K562 (cell line): ENCODE results near the gene TXNDC15. TPM values are rescaled to one million over a fixed set of nuclear protein-coding genes. Genes with fewer than 3 reads are reported as not detected.
A peak's percentile ranks its signal among the peaks of the same experiment; 100 is the strongest.

Source experiments
- ATF1 ChIP-seq, 2 experiments: fragments of 450-650 bp in 1 of 2; IDR thresholded peaks; 2 replicates each; pipeline ENCODE4 v1.6.1; 2016; ENCODE audit warnings: missing compliant biosample characterization in 1 of 2, missing genetic modification characterization in 1 of 2
- CC2D1A ChIP-seq: fragments of 450-650 bp; IDR thresholded peaks from 2 replicates; pipeline ENCODE4 v1.6.1; 2017; ENCODE audit warnings: mild to moderate bottlenecking
- COPS2 ChIP-seq: fragments of 450-650 bp; conservative IDR thresholded peaks from 2 replicates; pipeline ENCODE4 v1.6.1; 2016; ENCODE audit warnings: mild to moderate bottlenecking, moderate library complexity
- CXXC5 ChIP-seq: fragments of 250-450 bp; sonication (Bioruptor Pico); IDR thresholded peaks from 2 replicates; pipeline ENCODE4 v1.8.0; 2022; ENCODE audit warnings: inconsistent platforms, mild to moderate bottlenecking, moderate library complexity
- EZH2 ChIP-seq: IDR thresholded peaks from 2 replicates; pipeline ENCODE4 v1.6.1; 2012; ENCODE audit warnings: low read depth, mild to moderate bottlenecking, inconsistent platforms, low read length, borderline replicate concordance
- HMG20A ChIP-seq: fragments of 450-650 bp; formaldehyde crosslinking; conservative IDR thresholded peaks from 2 replicates; pipeline ENCODE4 v1.4.0; 2020; ENCODE audit warnings: mild to moderate bottlenecking, mixed read lengths
- HOXB6 ChIP-seq: fragments of 250-450 bp; sonication (Bioruptor Pico); IDR thresholded peaks from 2 replicates; pipeline ENCODE4 v1.5.1; 2022; ENCODE audit warnings: mild to moderate bottlenecking, borderline replicate concordance
- MBD2 ChIP-seq: sonication (generic); IDR thresholded peaks from 2 replicates; pipeline ENCODE4 v1.6.1; 2016; ENCODE audit warnings: low read depth, borderline replicate concordance
- MEF2D ChIP-seq: conservative IDR thresholded peaks from 2 replicates; pipeline ENCODE4 v1.6.1; 2016; ENCODE audit warnings: low read depth, missing genetic modification characterization, missing compliant biosample characterization
- NFIX ChIP-seq: fragments of 250-450 bp; sonication (Bioruptor Pico); IDR thresholded peaks from 2 replicates; pipeline ENCODE4 v1.4.0; 2020; ENCODE audit warnings: low read depth, mild to moderate bottlenecking, moderate library complexity
- POLR2AphosphoS5 ChIP-seq: IDR thresholded peaks from 2 replicates; pipeline ENCODE4 v1.6.1; 2011; ENCODE audit warnings: mild to moderate bottlenecking, low read depth, low read length, moderate library complexity; ENCODE audit not compliant: control insufficient read depth, insufficient read depth
- PPARD ChIP-seq: fragments of 250-450 bp; sonication (Bioruptor Pico); IDR thresholded peaks from 2 replicates; pipeline ENCODE4 v1.8.0; 2022; ENCODE audit warnings: inconsistent platforms, mild to moderate bottlenecking, moderate library complexity
- SNRNP70 ChIP-seq: fragments of 200-400 bp; formaldehyde crosslinking; optimal IDR thresholded peaks from 2 replicates; pipeline ENCODE3; 2017; ENCODE audit warnings: low read depth, low read length
- SOX6 ChIP-seq: fragments of 450-650 bp; IDR thresholded peaks from 2 replicates; pipeline ENCODE4 v1.6.1; 2014; ENCODE audit warnings: mild to moderate bottlenecking
- STAT5A ChIP-seq: IDR thresholded peaks from 2 replicates; pipeline ENCODE4 v1.6.1; 2012; ENCODE audit warnings: low read length, inconsistent platforms, borderline replicate concordance
- XRCC5 ChIP-seq: fragments of 200-400 bp; formaldehyde crosslinking; IDR thresholded peaks from 2 replicates; pipeline ENCODE4 v1.6.1; 2017; ENCODE audit warnings: low read depth, mild to moderate bottlenecking, low read length
- ZFX ChIP-seq: sonication (generic); formaldehyde crosslinking; IDR thresholded peaks from 2 replicates; pipeline ENCODE4 v1.8.0; 2022; ENCODE audit warnings: mild to moderate bottlenecking, missing genetic modification reagents, moderate library complexity
- ZNF140 ChIP-seq: fragments of 250-450 bp; sonication (Bioruptor Pico); IDR thresholded peaks from 2 replicates; pipeline ENCODE4 v1.8.0; 2021; ENCODE audit warnings: moderate library complexity, mild to moderate bottlenecking, inconsistent platforms
- ZNF175 ChIP-seq: fragments of 200-800 bp; sonication (Bioruptor generic); IDR thresholded peaks from 2 replicates; pipeline ENCODE4 v1.6.1; 2016; ENCODE audit warnings: low read depth, mild to moderate bottlenecking, missing genetic modification characterization, missing compliant biosample characterization
- ZNF197 ChIP-seq: fragments of 200-800 bp; sonication (Bioruptor generic); IDR thresholded peaks from 2 replicates; pipeline ENCODE4 v1.6.1; 2016; ENCODE audit warnings: low read depth, missing genetic modification characterization, missing compliant biosample characterization
- polyA plus RNA-seq, 8 experiments: library from polyadenylated mRNA; depleted of rRNA in 4 of 8; stranded (reverse) in 5 of 8; unstranded in 3 of 8; fragments of >200 nt; fragmentation: Nextera tagmentation in 2 of 8; fragmentation: Illumina TruSeq in 1 of 8; extraction: Ambion mirVana in 2 of 8; extraction: Trizol in 1 of 8; gene quantifications; 2 replicates each; pipeline versions ENCODE4 v1.2.1 to v1.2.3, GENCODE V29; 2011 to 2014; ENCODE audit warnings: inconsistent platforms in 1 of 8, missing spikeins in 1 of 8
- total RNA-seq, 7 experiments: library from RNA; depleted of rRNA in 6 of 7; stranded (reverse); fragments of >200 nt in 6 of 7; fragmentation: Illumina TruSeq in 2 of 7; extraction: Trizol in 2 of 7; gene quantifications; 2 replicates each; pipeline versions ENCODE4 v1.2.1 to v1.2.3, GENCODE V29; 2011 to 2021; ENCODE audit warnings: low replicate concordance in 1 of 7
- TF ChIP-seq, protein P1 (sequence below): sonication (generic); formaldehyde crosslinking; IDR thresholded peaks from 2 replicates; pipeline ENCODE4 v1.4.0; 2020; ENCODE audit warnings: mild to moderate bottlenecking, missing genetic modification reagents
- TF ChIP-seq, protein P2 (sequence below): IDR thresholded peaks from 2 replicates; pipeline ENCODE4 v1.6.1; 2014; ENCODE audit warnings: antibody characterized with exemption

TXNDC15 gene
- total and polyA plus RNA-seq, 9 of the 15 experiments (the other 6 are each of a cell fraction or from before 2014, with no cell fraction given) = 3.0 to 15.4 (median 12.3) TPM

DNA sequence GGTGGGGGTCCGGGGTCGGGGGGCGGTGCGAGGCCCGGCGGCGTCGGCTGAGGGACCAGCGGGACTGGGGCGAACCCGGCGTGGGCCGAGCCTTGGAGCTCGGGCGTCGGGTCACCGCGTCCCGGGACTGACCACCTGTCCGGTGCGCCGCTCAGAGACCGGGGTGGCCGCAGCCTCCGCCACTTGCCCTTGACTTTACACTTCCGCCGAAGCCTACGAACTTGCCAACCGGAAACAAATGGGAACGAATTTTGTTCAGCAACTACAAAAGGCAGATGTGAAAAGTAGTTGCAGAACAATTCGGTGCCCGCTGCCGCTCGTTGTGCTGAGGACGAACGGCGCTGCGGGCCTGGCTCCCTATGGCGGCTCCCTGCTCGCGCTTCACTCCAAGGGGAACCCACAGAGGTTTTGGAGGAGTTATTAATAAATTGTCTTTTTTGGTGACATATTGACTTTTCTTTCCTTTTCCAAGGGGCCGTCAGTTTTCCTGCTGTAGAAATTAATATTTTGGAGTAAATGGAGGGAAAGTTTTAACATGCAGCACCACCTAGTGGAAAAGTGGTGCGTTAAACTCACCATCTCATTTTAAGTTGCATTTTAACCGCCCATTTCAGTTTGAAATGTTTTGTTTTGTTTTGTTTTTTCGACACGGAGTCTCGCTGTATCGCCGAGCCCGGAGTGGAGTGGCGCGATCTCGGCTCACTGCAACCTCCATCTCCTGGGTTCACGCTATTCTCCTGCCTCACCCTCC is 31.2 kb downstream of the TXNDC15 start (continued):
- TF ChIP-seq HMG20A (CRISPR knock-in tag) (no peak), CXXC5 (no peak; the same call in none of the 2 replicates), HOXB6 (no peak), SNRNP70 (no peak), ZNF175 (no peak), ZNF140 (CRISPR knock-in tag) (no peak), NFIX (CRISPR knock-in tag) (no peak), STAT5A (no peak; the same call in 1 of the 2 replicates), MBD2 (no peak), XRCC5 (0 out of 2 replicates have a peak, but pooled peaks have one; percentile 44), ZFX (peak; percentile 38; the same call in 1 of the 2 replicates), MEF2D (tag) (no peak), PPARD (no peak), POLR2AphosphoS5 (no peak), CC2D1A (peak; percentile 83), EZH2 (no peak), ZNF197 (CRISPR knock-in tag) (no peak), SOX6 (no peak), ATF1 (CRISPR knock-in tag; IDR thresholded peaks at IDR 0.05) (no peak), ATF1 (tag; IDR thresholded peaks at IDR 0.05) (no peak), COPS2 (no peak)
- TF ChIP-seq, protein P1, sequence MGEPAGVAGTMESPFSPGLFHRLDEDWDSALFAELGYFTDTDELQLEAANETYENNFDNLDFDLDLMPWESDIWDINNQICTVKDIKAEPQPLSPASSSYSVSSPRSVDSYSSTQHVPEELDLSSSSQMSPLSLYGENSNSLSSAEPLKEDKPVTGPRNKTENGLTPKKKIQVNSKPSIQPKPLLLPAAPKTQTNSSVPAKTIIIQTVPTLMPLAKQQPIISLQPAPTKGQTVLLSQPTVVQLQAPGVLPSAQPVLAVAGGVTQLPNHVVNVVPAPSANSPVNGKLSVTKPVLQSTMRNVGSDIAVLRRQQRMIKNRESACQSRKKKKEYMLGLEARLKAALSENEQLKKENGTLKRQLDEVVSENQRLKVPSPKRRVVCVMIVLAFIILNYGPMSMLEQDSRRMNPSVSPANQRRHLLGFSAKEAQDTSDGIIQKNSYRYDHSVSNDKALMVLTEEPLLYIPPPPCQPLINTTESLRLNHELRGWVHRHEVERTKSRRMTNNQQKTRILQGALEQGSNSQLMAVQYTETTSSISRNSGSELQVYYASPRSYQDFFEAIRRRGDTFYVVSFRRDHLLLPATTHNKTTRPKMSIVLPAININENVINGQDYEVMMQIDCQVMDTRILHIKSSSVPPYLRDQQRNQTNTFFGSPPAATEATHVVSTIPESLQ = no peak; the same call in 1 of the 2 replicates
- TF ChIP-seq, protein P2, sequence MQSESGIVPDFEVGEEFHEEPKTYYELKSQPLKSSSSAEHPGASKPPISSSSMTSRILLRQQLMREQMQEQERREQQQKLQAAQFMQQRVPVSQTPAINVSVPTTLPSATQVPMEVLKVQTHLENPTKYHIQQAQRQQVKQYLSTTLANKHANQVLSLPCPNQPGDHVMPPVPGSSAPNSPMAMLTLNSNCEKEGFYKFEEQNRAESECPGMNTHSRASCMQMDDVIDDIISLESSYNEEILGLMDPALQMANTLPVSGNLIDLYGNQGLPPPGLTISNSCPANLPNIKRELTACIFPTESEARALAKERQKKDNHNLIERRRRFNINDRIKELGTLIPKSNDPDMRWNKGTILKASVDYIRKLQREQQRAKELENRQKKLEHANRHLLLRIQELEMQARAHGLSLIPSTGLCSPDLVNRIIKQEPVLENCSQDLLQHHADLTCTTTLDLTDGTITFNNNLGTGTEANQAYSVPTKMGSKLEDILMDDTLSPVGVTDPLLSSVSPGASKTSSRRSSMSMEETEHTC = no peak
